ENCODE data around the gene ELAVL1.

The ELAVL1 gene

DNA sequence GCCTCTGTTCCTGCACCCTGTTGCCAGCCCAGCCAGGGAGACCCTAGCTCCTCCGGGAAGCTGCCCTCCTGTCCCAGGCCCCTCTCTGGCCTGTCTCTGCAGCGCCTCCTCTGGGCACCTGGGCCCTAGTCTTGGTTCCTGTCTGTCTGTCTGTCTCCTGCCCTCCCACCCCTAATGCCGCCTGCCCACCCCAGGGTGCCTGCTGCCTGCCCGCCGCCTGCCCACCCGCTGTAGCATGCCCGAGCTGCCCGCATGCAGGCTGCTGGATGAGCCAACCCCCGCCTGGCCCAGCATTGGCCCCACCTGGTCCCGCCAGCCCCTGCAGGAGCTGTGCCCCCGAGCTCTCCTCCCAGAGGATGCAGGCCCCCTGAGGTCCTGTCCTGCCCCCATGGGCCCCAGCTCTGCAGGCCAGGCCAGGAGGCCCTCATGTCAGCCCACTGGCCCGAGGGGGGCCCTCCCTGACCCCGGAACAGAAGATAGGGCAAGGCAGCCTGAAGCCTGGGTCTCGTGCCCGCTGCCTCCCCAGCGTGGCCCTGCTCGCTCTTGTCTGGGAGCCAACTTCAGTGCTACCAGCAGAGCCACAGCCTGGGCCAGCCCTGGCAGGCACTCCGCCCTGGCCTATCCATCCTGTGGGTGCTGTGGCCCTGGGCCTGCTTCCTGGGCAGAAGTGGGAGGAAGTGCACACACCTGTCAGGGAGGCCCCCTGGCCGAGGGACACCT, 96.5 kb downstream of the ELAVL1 start:
- DNase-seq: no peak

All from CD4-positive, alpha-beta T cell treated with Interleukin-6 for 4 hours (primary cell).